ENCODE data around the gene SPATA31E1.

DNA sequence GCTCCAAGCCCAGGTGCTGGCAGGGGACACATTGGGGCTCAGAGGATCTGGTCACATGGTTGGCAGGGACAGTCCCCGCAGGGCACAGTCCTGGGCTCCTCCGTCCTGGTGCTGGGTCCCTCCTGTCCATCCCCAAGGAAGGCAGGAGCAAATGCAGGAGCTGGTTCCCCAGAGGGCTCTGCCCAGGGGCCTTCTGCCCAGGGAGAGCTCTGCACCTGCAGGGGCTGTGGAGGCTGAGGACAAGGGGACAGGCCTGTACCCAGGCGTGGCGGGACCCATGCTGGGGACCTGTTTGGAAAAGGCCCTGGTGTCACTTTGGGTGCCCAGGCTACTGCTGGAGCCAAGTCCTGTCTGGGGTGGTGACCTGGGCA is 7.2 kb downstream of the SPATA31E1 start:
- TF ChIP-seq POLR2A (IDR thresholded peaks at IDR 0.05; ENCODE audit: low read depth, low read length) (no peak), TAF1 (IDR thresholded peaks at IDR 0.05; ENCODE audit: borderline replicate concordance, low read depth, low read length) (no peak)

All from GM12892 (cell line).